IMR-90 (cell line): ENCODE data around the gene ZMIZ1. TPM values are rescaled to one million over a fixed set of nuclear protein-coding genes. Genes with fewer than 3 reads are reported as not detected.
A peak's percentile ranks its signal among the peaks of the same experiment; 100 is the strongest.

ENCODE experiments used
- ATAC-seq: fragments of 200-7000 bp; cut with Tn5 transposase; 2 replicates; pipeline ENCODE4 v1.9.1; 2020; ENCODE audit warnings: low read depth, mild to moderate bottlenecking, moderate library complexity
- BruUV-seq: library from RNA; stranded (reverse); fragments of 400-500 nt; replicated peaks from 2 replicates; lab custom pipeline; 2021; lab: Mats Ljungman, UMichigan
- CTCF ChIA-PET: fragments of 300-600 bp; formaldehyde crosslinking; extraction: SDS; loops from one replicate; lab custom pipeline; 2021; ENCODE audit warnings: antibody characterized with exemption; lab: Yijun Ruan, JAX
- POLR2A ChIA-PET: fragments of 300-600 bp; sonication (Branson Sonifier 250); formaldehyde crosslinking; loops from one replicate; lab custom pipeline; 2022; ENCODE audit warnings: antibody characterized with exemption; ENCODE audit not compliant: unreplicated experiment; lab: Charles Lee
- DNase-seq: peaks from one replicate; pipeline ENCODE4 v3.0.0; 2013
- H2AFZ ChIP-seq: replicated peaks from 2 replicates; pipeline ENCODE3; 2013; ENCODE audit warnings: low read length, mild to moderate bottlenecking; ENCODE audit not compliant: poor library complexity
- H2AK5ac ChIP-seq: 2 replicates; pipeline ENCODE4 v1.6.1; 2013; ENCODE audit warnings: low read depth, low read length, inconsistent platforms
- H2AK9ac ChIP-seq: replicated peaks from 2 replicates; pipeline ENCODE3; 2013; ENCODE audit warnings: mild to moderate bottlenecking, low read depth, low read length, moderate library complexity; ENCODE audit not compliant: poor library complexity
- H2BK120ac ChIP-seq: 2 replicates; pipeline ENCODE4 v1.6.1; 2013; ENCODE audit warnings: low read depth, low read length, inconsistent platforms
- H2BK15ac ChIP-seq: 3 replicates; pipeline ENCODE4 v1.6.1; 2013; ENCODE audit warnings: low read depth, low read length, inconsistent platforms
- H2BK20ac ChIP-seq: 2 replicates; pipeline ENCODE4 v1.6.1; 2013; ENCODE audit warnings: low read depth, mild to moderate bottlenecking, inconsistent platforms, low read length, moderate library complexity
- H2BK5ac ChIP-seq: 2 replicates; pipeline ENCODE4 v1.6.1; 2013; ENCODE audit warnings: mild to moderate bottlenecking, low read depth, low read length, inconsistent platforms; ENCODE audit not compliant: poor library complexity, severe bottlenecking
- H3K14ac ChIP-seq: replicated peaks from 2 replicates; pipeline ENCODE4 v1.6.1; 2013; ENCODE audit warnings: low read depth, low read length, inconsistent platforms
- H3K18ac ChIP-seq: 2 replicates; pipeline ENCODE4 v1.6.1; 2013; ENCODE audit warnings: low read depth, low read length, control low read depth
- H3K23ac ChIP-seq: 2 replicates; pipeline ENCODE4 v1.6.1; 2013; ENCODE audit warnings: low read depth, low read length, inconsistent platforms
- H3K27ac ChIP-seq: 2 replicates; pipeline ENCODE4 v1.5.1; 2013; ENCODE audit warnings: mild to moderate bottlenecking, control low read depth, low read length; ENCODE audit not compliant: insufficient read depth
- H3K27me3 ChIP-seq: 2 replicates; pipeline ENCODE4 v1.6.1; 2013; ENCODE audit warnings: low read length; ENCODE audit not compliant: control insufficient read depth, insufficient read depth
- H3K36me3 ChIP-seq: 2 replicates; pipeline ENCODE4 v1.6.1; 2013; ENCODE audit warnings: low read length, mixed read lengths; ENCODE audit not compliant: control insufficient read depth, insufficient read depth
- H3K4ac ChIP-seq: 2 replicates; pipeline ENCODE4 v1.6.1; 2013; ENCODE audit warnings: low read depth, low read length, inconsistent platforms
- H3K4me1 ChIP-seq: 2 replicates; pipeline ENCODE4 v1.6.1; 2013; ENCODE audit warnings: low read length, mixed read lengths; ENCODE audit not compliant: control insufficient read depth, insufficient read depth
- H3K4me2 ChIP-seq: 2 replicates; pipeline ENCODE4 v1.6.1; 2013; ENCODE audit warnings: low read depth, mild to moderate bottlenecking, control low read depth, low read length, moderate library complexity
- H3K4me3 ChIP-seq: 2 replicates; pipeline ENCODE4 v1.5.1; 2013; ENCODE audit warnings: low read depth, mild to moderate bottlenecking, control low read depth, low read length, moderate library complexity; ENCODE audit not compliant: insufficient read depth
- H3K56ac ChIP-seq: 2 replicates; pipeline ENCODE4 v1.6.1; 2013; ENCODE audit warnings: low read length, inconsistent platforms; ENCODE audit not compliant: insufficient read depth; ENCODE audit errors: extremely low read depth
- H3K79me1 ChIP-seq, 2 experiments: 2 replicates each; pipeline ENCODE4 v1.6.1; 2013; ENCODE audit warnings: low read length in 2 of 2, inconsistent platforms in 1 of 2, low read depth in 1 of 2
- H3K9ac ChIP-seq: 2 replicates; pipeline ENCODE4 v1.6.1; 2013; ENCODE audit warnings: low read depth, low read length, control low read depth
- H3K9me1 ChIP-seq: 2 replicates; pipeline ENCODE4 v1.6.1; 2013; ENCODE audit warnings: low read length, inconsistent platforms; ENCODE audit not compliant: insufficient read depth
- H3K9me3 ChIP-seq: 2 replicates; pipeline ENCODE4 v1.6.1; 2013; ENCODE audit warnings: low read length; ENCODE audit not compliant: control insufficient read depth, insufficient read depth
- H4K20me1 ChIP-seq: 2 replicates; pipeline ENCODE4 v1.6.1; 2013; ENCODE audit warnings: low read length, inconsistent platforms; ENCODE audit not compliant: insufficient read depth
- H4K5ac ChIP-seq: 2 replicates; pipeline ENCODE4 v1.6.1; 2013; ENCODE audit warnings: mild to moderate bottlenecking, low read depth, low read length, control low read depth
- H4K8ac ChIP-seq, 2 experiments: 2 replicates each; pipeline ENCODE4 v1.6.1; 2013; ENCODE audit warnings: low read depth in 2 of 2, low read length in 2 of 2, control low read depth in 1 of 2, inconsistent platforms in 1 of 2
- H4K91ac ChIP-seq: 2 replicates; pipeline ENCODE4 v1.6.1; 2013; ENCODE audit warnings: low read depth, low read length, inconsistent platforms; ENCODE audit not compliant: insufficient read depth
- BHLHE40 ChIP-seq: fragments of 150-350 bp; IDR thresholded peaks from 2 replicates; pipeline ENCODE4 v1.6.1; 2016; ENCODE audit warnings: mild to moderate bottlenecking, low read depth, low read length
- CEBPB ChIP-seq: IDR thresholded peaks from 2 replicates; pipeline ENCODE4 v1.6.1; 2012; ENCODE audit warnings: low read depth, low read length, improper control_type of control experiment
- CHD1 ChIP-seq: IDR thresholded peaks from 2 replicates; pipeline ENCODE4 v1.6.1; 2012; ENCODE audit warnings: low read depth, low read length, improper control_type of control experiment
- CTCF ChIP-seq: conservative IDR thresholded peaks from 2 replicates; pipeline ENCODE4 v1.5.1; 2012; ENCODE audit warnings: mild to moderate bottlenecking, low read depth, low read length, improper control_type of control experiment
- ELK1 ChIP-seq: fragments of 150-350 bp; IDR thresholded peaks from 2 replicates; pipeline ENCODE4 v1.6.1; 2016; ENCODE audit warnings: low read depth, mild to moderate bottlenecking, low read length, moderate library complexity, borderline replicate concordance
- MAFK ChIP-seq: IDR thresholded peaks from 2 replicates; pipeline ENCODE4 v1.6.1; 2012; ENCODE audit warnings: low read depth, low read length, improper control_type of control experiment
- MXI1 ChIP-seq: IDR thresholded peaks from 2 replicates; pipeline ENCODE4 v1.6.1; 2012; ENCODE audit warnings: low read depth, mild to moderate bottlenecking, low read length, moderate library complexity, borderline replicate concordance
- RAD21 ChIP-seq: IDR thresholded peaks from 2 replicates; pipeline ENCODE4 v1.6.1; 2012; ENCODE audit warnings: low read length, improper control_type of control experiment
- SMC3 ChIP-seq: fragments of 150-350 bp; IDR thresholded peaks from 2 replicates; pipeline ENCODE4 v1.6.1; 2016; ENCODE audit warnings: low read depth, mild to moderate bottlenecking, antibody characterized with exemption, low read length, moderate library complexity
- USF2 ChIP-seq: fragments of 150-350 bp; IDR thresholded peaks from 2 replicates; pipeline ENCODE4 v1.6.1; 2017; ENCODE audit warnings: mild to moderate bottlenecking, antibody characterized with exemption, low read length, low read depth
- WGBS, 2 experiments: methylation state at CpG; one replicate each; pipeline versions ENCODE4 v1.1.5 to v1.1.7; 2013; ENCODE audit warnings: missing lambda C conversion rate in 2 of 2; ENCODE audit not compliant: insufficient read length in 1 of 2; ENCODE audit errors: extremely low coverage in 2 of 2; 5-methylcytosine and 5-hydroxymethylcytosine counted together
- dilution Hi-C: fragments of 300-500 bp; cut with HindIII; formaldehyde crosslinking; loops from one replicate; pipeline ENCODE4 v1.14.3; 2018; ENCODE audit warnings: low sequenced_read_pairs; ENCODE audit not compliant: unreplicated experiment
- in situ Hi-C: fragments of 300-500 bp; cut with MboI; formaldehyde crosslinking; loops from 3 replicates; pipeline ENCODE4 v1.14.3; 2019; ENCODE audit warnings: low sequenced_read_pairs, inconsistent platforms, mixed read lengths
- intact Hi-C: fragments of 100-400 bp; cut with micrococcal nuclease; formaldehyde crosslinking; loops from 2 replicates; pipeline ENCODE4 v1.10.0; 2022
- polyA plus RNA-seq, 3 experiments: library from polyadenylated mRNA; depleted of rRNA; stranded (reverse); fragments of >200 nt; gene quantifications; 2 replicates each; pipeline ENCODE4 v1.2.3, GENCODE V29; 2012; ENCODE audit warnings: low replicate concordance in 1 of 3
- total RNA-seq: library from RNA; depleted of rRNA; stranded (reverse); fragments of >200 nt; gene quantifications from 2 replicates; pipeline ENCODE4 v1.2.3, GENCODE V29; 2012

The ZMIZ1 gene
- total and polyA plus RNA-seq, 2 of the 4 experiments (the other 2 are of a cell fraction): 6.6 to 48.7 TPM

GRCh38 chr10:79116368-79116767 is 47.6 kb downstream of the ZMIZ1 start:
- no peak for ATAC-seq
- H4K20me1 ChIP-seq: peaks cover 97% of the 10 kb centered on the region
- H3K27ac ChIP-seq: peak overlapping the region; percentile 60
- no CpG with 5 or more reads among the region's 4 CpGs for WGBS, 2 experiments
- ChIA-PET POLR2A (no interaction called here), CTCF (no interaction called here)
- H3K4me1 ChIP-seq: peaks cover 52% of the 10 kb centered on the region
- no peak for DNase-seq
- no peak overlapping the region for H2AK9ac ChIP-seq
- H3K14ac ChIP-seq: peak overlapping the region; percentile 24
- dilution Hi-C loops: no loop called here
- H2BK5ac ChIP-seq: peak overlapping the region; percentile 47
- no peaks in the 10 kb centered on the region for H3K27me3 ChIP-seq
- peak overlapping the region; percentile 20 to 22; a peak in 1 of 4 replicates for H4K8ac ChIP-seq
- H3K4ac ChIP-seq: peak overlapping the region; percentile 52
- no peak overlapping the region for H2AFZ ChIP-seq
- intact Hi-C loops: no loop called here
- H3K36me3 ChIP-seq: peaks cover 39% of the 10 kb centered on the region
- in situ Hi-C loops: no loop called here
- H3K9ac ChIP-seq: no peak overlapping the region
- H3K4me2 ChIP-seq: no peak overlapping the region
- H2BK120ac ChIP-seq: peak overlapping the region; percentile 4; the same call in 1 of the 2 replicates
- H2AK5ac ChIP-seq: peak overlapping the region; percentile 6
- no TSS peak for BruUV-seq
- TF ChIP-seq CHD1 (no peak), USF2 (no peak), RAD21 (no peak), MXI1 (no peak), CEBPB (no peak), BHLHE40 (no peak), MAFK (no peak), ELK1 (no peak), SMC3 (no peak), CTCF (no peak)
- H4K5ac ChIP-seq: no peak overlapping the region
- 0 out of 2 replicates have a peak overlapping the region, but pooled peaks have one; percentile 30 for H3K23ac ChIP-seq
- H3K79me1 ChIP-seq: peaks cover 52 to 100% of the 10 kb centered on the region in 2 experiments
- H3K9me1 ChIP-seq: peaks cover 53% of the 10 kb centered on the region
- no peak overlapping the region; the same call in 1 of the 3 replicates for H2BK15ac ChIP-seq
- no peak overlapping the region for H2BK20ac ChIP-seq
- H3K4me3 ChIP-seq: no peak overlapping the region
- H4K91ac ChIP-seq: peak overlapping the region; percentile 28; the same call in 1 of the 2 replicates
- H3K9me3 ChIP-seq: no peaks in the 10 kb centered on the region
- no peak overlapping the region for H3K18ac ChIP-seq
- H3K56ac ChIP-seq: no peak overlapping the region
